Activated CD8-positive, alpha-beta memory T cell treated with anti-CD3 and anti-CD28 coated beads for 4 hours (primary cell): ENCODE measurements around the gene OR10H5.
A peak's percentile ranks its signal among the peaks of the same experiment; 100 is the strongest.
"Not testable (repeated sequence)": the region's sequence is repeated elsewhere in the genome, so short reads cannot be mapped to it uniquely, and the experiment has no call there.

Source experiments
- DNase-seq, 2 donors: peaks; one replicate each; pipeline ENCODE4 v3.0.0-alpha.2; 2020; ENCODE audit warnings: low read depth in 2 of 2

OR10H5 gene

GRCh38 chr19:15811476-15811875 is 24.0 kb downstream of the OR10H5 start:
- DNase-seq = no peak

- peak in 1 of 2 donors; percentile 8 for DNase-seq
Measured at GRCh38 chr19:15812060-15812722, 24.7 kb downstream of the OR10H5 start.

DNA sequence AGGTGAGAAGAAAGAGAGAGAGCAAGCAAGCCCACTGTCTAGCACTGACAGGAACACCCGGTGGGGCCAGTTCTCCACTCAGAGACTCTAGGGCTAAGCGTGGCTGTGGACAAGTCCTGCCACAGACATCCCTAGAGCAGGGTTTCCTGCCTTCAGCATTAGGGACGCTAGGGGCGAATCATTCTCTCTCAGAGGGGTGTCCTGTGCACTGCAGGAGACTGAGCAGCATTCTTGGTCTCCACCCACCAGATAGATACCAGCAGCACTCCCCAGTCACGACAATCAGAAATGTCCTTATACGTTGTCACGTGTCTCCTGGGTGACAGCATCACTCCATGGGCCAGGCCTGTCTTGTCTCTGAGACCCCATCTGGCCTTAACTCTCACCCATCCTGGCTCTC is 26.5 kb downstream of the OR10H5 start:
- no peak for DNase-seq

DNA sequence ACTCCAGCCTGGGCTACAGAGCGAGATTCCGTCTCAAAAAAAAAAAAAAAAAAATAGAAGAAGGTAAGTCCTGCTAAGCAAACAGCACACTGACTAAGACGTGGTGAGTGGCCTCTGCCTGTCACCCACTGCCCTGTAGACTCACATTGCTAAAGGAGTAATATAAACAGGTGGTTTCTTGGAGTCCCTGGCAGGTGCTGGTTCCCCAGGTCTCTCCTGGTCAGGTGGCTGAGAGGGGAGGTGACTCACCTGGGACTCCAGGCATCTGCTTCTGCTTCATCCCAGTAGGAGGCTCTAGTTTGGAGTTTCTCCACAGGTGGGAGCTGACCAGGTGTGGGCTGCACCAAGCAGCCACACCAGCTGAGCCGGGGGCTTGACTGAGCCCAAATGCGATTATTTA is 27.8 kb downstream of the OR10H5 start, which contains the start of gene OR10H1:
Gene OR10H1, minus strand, starts transcription at position 359 of the 400 bp plus-strand sequence. CDS start 7,627 bp downstream, outside the sequence.
- no peak for DNase-seq

GRCh38 chr19:15820646-15821045 is 33.2 kb downstream of the OR10H5 start:
- DNase-seq = no peak

DNA sequence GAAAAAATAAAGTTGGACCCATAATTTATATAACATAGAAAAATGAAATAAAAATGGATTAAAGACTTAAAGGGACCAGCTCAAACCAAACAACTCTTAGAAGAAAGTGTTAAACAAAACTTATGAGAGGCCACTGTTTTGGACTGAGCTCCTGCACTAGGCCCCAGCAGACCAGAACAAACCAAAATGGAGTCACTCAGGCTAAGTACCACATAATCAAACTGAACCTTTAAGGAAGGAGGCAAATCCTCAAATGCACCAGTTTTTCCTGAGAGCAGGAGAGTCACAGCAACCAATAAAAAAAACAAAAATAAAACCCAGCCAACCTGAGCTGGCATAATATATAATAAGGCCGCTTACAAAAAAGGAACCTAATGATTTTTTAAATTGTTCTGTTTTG is 38.3 kb downstream of the OR10H5 start:
- DNase-seq = no peak

GRCh38 chr19:15828121-15828610 is 40.7 kb downstream of the OR10H5 start:
- no peak for DNase-seq

GRCh38 chr19:15828611-15829305 is 41.3 kb downstream of the OR10H5 start:
- DNase-seq = not testable (repeated sequence)

- DNase-seq = no peak
Measured at GRCh38 chr19:15829306-15829698, 41.8 kb downstream of the OR10H5 start.

GRCh38 chr19:15829786-15830185 is 42.3 kb downstream of the OR10H5 start:
- no peak for DNase-seq

DNA sequence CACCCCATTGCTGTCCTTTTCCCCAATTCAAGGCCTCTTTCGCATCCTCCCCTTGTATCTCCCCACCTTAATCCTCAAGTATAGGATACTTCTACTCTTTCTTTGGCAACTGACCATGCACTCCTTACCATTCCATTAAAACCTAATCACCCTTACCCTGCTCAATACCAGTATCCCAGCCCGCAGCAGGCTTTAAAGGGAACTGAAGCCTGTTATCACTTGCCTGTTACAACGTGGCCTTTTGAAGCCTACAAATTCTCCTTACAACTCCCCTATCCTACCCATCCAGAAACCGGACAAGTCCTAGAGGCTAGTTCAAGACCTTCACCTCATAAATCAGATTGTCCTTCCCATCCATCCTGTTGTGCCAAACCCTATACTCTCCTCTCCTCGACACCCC is 44.2 kb downstream of the OR10H5 start:
- no peak for DNase-seq

DNA sequence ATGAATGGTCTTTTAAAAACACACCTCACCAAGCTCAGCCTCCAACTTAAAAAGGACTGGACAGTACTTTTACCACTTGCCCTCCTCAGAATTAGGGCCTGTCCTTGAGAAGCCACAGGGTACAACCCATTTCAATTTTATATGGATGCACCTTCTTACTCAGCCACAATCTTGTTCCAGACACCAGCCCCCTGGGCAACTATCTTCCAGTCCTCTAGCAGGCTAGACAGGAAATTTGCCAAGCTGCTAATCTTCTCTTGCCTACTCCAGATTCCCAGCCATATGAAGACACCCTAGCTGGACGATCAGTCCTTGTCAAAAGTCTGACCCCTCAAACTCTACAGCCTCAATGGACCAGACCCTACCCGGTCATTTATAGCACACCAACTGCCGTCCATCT is 46.8 kb downstream of the OR10H5 start:
- DNase-seq = not testable (repeated sequence)

DNA sequence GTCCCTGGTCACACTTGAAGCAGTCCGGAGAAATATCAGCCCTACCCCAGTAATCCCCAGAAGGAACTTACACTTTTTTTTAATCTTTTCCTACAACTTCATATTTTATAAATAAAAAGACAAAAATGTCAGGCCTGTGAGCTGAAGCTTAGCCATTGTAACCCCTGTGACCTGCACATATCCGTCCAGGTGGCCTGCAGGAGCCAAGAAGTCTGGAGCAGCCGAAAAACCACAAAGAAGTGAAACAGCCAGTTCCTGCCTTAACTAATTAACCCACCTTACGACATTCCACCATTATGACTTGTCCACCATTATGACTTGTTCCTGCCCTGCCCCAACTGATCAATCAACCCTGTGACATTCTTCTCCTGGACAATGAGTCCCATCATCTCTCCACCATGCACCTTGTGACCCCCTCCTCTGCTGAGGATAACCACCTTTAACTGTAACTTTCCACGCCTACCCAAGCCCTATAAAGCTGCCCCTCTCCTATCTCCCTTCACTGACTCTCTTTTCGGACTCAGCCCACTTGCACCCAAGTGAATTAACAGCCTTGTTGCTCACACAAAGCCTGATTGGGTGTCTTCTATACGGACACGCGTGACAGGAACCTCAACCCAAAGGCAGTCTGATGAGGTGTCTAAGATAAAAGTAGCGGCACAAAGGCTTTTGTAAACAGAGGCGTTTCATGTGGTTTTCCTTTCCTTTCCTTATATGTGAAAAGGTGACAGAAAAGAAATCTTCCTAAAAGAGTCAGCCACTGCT is 48.3 kb downstream of the OR10H5 start:
- DNase-seq = peak; percentile 20 to 39

DNA sequence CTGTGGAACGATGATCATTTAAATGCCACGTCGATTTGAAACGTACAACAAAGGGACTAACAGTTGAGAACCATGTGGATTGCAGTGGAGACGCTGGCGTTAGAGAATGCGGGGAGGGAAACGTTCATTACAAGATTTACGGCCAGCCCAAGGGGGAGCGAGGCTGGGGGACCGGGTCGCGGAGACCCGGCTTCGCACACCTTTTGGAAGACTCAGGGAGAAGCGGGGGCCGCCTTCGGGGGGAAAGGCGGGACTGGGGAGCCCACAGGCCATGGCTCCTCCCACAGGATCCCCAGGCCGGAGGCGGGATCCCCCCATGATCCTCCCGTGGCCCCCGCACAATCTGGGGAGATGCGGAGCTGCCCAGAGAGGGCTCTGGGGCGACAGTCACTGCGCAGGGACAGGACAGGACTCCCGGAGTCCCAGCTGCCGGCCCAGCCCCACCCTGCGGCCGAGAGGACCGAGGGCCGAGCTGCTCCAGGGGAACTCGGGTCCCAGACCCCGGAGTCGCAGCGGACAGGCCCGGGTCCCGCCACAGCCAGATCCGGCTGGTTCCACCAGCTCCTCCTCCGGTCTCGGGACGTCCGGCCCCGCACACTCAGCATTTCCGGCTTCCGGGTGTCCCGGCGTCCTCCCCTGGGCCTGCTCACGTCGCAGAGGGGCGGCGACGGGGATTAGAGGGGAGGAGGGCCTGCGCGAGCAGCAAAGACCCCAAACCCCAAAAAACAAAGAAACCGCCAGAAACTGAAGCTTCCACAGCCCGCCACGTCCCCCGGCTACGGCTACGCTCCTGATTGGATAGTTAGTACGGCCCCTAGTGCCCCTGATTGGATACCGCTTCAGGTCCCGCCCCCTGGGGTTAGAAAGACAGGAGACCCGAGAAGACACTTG is 49.1 kb downstream of the OR10H5 start:
- DNase-seq = peak; percentile 89 to 90

DNA sequence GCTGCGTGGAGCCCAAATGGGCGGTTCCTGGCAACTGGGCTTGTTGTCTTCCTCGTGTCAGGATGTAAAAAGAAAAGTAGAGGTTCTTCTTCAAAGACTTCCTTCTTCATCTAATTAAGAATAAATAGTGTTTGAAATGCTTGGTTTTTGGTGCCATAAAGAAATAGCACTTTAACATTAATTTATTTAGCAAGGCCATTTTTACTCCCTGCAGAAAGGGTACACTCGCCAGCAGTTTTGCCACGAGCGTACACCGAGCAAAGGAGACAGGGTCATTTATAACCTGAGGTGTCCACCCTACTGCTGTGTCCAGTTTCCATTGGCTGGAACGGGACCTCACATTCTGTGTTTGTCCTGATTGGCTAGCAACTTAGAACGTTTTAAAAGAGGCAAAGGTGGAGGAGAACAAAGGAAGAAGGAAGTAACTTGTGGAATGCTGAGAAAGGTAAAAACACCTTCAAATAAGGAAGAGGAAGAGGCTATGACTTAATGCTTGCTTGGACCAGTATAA is 49.8 kb downstream of the OR10H5 start:
- DNase-seq = no peak

DNA sequence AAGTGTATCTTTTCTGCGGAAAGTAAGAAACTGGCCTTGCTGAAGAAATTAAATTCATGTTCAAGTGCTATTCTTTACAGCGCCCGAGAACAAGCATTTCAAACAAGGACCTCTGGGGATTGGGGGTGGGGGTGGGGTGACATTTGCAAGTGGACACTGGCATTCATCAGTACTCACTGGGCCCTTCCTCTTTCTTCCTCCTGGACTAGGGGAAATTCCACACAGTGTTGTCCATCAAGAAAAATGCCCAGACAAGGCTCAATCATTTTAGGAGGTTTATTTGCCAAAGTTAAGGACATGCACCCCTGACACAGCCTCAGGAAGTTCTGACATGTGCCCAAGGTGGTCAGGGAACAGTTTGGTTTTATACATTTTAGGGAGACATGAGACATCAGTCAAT is 50.9 kb downstream of the OR10H5 start:
- no peak for DNase-seq

DNA sequence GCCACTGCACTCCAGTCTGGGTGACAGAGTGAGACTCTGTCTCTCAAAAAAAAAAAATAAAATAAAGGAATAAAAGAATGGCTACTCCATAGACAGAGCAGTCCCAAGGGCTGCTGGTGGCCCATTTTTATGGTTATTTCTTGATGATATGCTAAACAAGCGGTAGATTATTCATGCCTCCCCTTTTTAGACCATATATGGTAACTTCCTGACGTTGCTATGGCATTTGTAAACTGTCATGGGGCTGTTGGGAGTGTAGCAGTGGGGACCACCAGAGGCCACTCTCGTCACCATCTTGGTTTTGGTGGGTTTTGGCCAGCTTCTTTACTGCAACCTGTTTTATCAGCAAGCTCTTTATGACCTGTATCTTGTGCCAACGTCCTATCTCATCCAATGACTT is 52.4 kb downstream of the OR10H5 start:
- not testable (repeated sequence) for DNase-seq

GRCh38 chr19:15840833-15841232 is 53.4 kb downstream of the OR10H5 start:
- no peak for DNase-seq

GRCh38 chr19:15841875-15842569 is 54.6 kb downstream of the OR10H5 start:
- no peak for DNase-seq

DNA sequence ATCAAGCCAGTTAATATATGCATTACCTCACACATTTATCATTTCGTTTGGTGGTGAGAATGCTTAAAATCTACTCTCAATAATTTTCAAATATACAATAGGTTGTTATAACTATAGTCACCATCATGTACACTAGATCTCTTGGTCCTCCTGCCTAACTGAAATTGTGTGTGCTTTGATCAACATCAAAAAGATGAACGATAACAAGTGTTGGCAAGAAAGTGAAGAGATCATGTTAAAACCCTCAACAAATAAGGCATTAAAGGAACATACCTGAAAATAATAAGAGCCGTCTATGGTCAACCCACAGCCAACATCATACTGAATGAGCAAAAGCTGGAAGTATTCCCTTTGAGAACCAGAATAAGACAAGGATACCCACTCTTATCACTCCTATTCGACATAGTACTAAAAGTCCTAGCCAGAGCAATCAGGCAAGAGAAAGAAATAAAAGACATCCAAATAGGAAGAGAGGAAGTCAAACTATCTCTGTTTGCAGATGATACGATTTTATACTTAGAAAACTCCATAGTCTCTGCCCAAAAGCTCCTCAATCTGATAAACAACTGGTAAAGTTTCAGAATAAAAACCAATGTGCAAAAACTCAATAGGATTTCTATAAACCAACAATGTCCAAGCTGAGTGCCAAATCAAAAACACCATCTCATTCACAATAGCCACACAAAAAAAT is 55.9 kb downstream of the OR10H5 start:
- DNase-seq = no peak
